ENCODE data around the gene PRADC1.
"Not testable (repeated sequence)": the region's sequence is repeated elsewhere in the genome, so short reads cannot be mapped to it uniquely, and the experiment has no call there.

The PRADC1 gene

GRCh38 chr2:73233154-73233931 is at the start of gene PRADC1:
Gene PRADC1, minus strand, starts transcription at chr2:73233239. Its CDS starts 79 bp downstream, at chr2:73233160.
- peak; percentile 100 for DNase-seq

GRCh38 chr2:73281244-73281643 is 48.2 kb upstream of the PRADC1 start:
- no peak for DNase-seq

- DNase-seq: no peak
These were observed 46.8 kb upstream of the PRADC1 start for GRCh38 chr2:73279852-73280251.

GRCh38 chr2:73272270-73272669 is 39.2 kb upstream of the PRADC1 start:
- DNase-seq: no peak

GRCh38 chr2:73269686-73270465 is 36.8 kb upstream of the PRADC1 start:
- no peak for DNase-seq

- no peak for DNase-seq
These were observed 36.0 kb upstream of the PRADC1 start for GRCh38 chr2:73268830-73269685.

GRCh38 chr2:73268366-73268829 is 35.4 kb upstream of the PRADC1 start:
- no peak for DNase-seq

- DNase-seq: no peak
These were observed 34.0 kb upstream of the PRADC1 start for GRCh38 chr2:73267008-73267407.

GRCh38 chr2:73266061-73266901 is 33.2 kb upstream of the PRADC1 start:
- no peak for DNase-seq

GRCh38 chr2:73265298-73266060 is 32.4 kb upstream of the PRADC1 start:
- no peak for DNase-seq

GRCh38 chr2:73264783-73265182 is 31.7 kb upstream of the PRADC1 start:
- no peak for DNase-seq

- DNase-seq: no peak
These were observed 31.2 kb upstream of the PRADC1 start for GRCh38 chr2:73264332-73264606.

- no peak for DNase-seq
These were observed 30.7 kb upstream of the PRADC1 start for GRCh38 chr2:73263540-73264331.

- DNase-seq: not testable (repeated sequence)
These were observed 29.8 kb upstream of the PRADC1 start for GRCh38 chr2:73262691-73263429.

GRCh38 chr2:73262108-73262651 is 29.1 kb upstream of the PRADC1 start:
- DNase-seq: no peak

- no peak for DNase-seq
These were observed 27.4 kb upstream of the PRADC1 start for GRCh38 chr2:73260338-73260984.

GRCh38 chr2:73259704-73260337 is 26.8 kb upstream of the PRADC1 start:
- DNase-seq: no peak

GRCh38 chr2:73259276-73259675 is 26.2 kb upstream of the PRADC1 start:
- no peak for DNase-seq

GRCh38 chr2:73258913-73259215 is 25.8 kb upstream of the PRADC1 start:
- no peak for DNase-seq

All from femur (tissue), 1 donor.